ENCODE results near the gene PCDHGB4.
"Not testable (repeated sequence)": the region's sequence is repeated elsewhere in the genome, so short reads cannot be mapped to it uniquely, and the experiment has no call there.

Gene PCDHGB4

GRCh38 chr5:141398608-141399007 lies 11.1 kb downstream of the PCDHGB4 start:
- DNase-seq (ENCODE audit: low read depth) = no peak

- no peak for DNase-seq (ENCODE audit: low read depth)
Observed at GRCh38 chr5:141399555-141400258, 12.2 kb downstream of the PCDHGB4 start.

GRCh38 chr5:141402553-141403243 lies 15.2 kb downstream of the PCDHGB4 start, which contains the start of gene PCDHGA9:
PCDHGA9 (plus strand) TSS chr5:141402778; CDS start chr5:141402953, 175 bp downstream.
- DNase-seq (ENCODE audit: low read depth) = no peak

GRCh38 chr5:141403387-141403786 lies 15.9 kb downstream of the PCDHGB4 start:
- no peak for DNase-seq (ENCODE audit: low read depth)

- DNase-seq (ENCODE audit: low read depth) = not testable (repeated sequence)
Observed at GRCh38 chr5:141407790-141408505, 20.4 kb downstream of the PCDHGB4 start, which contains the start of gene PCDHGB6. PCDHGB6 (plus strand) TSS chr5:141408021; CDS start chr5:141408203, 182 bp downstream.

GRCh38 chr5:141409598-141410306 lies 22.3 kb downstream of the PCDHGB4 start:
- DNase-seq (ENCODE audit: low read depth) = no peak

- no peak for DNase-seq (ENCODE audit: low read depth)
Observed at GRCh38 chr5:141411575-141411974, 24.1 kb downstream of the PCDHGB4 start.

- DNase-seq (ENCODE audit: low read depth) = no peak
Observed at GRCh38 chr5:141412854-141413539, 25.5 kb downstream of the PCDHGB4 start, which contains the start of gene PCDHGA10. PCDHGA10 (plus strand) TSS chr5:141412987; CDS start chr5:141413176, 189 bp downstream.

GRCh38 chr5:141413540-141414069 lies 26.1 kb downstream of the PCDHGB4 start:
- no peak for DNase-seq (ENCODE audit: low read depth)

- DNase-seq (ENCODE audit: low read depth) = not testable (repeated sequence)
Observed at GRCh38 chr5:141414548-141415274, 27.2 kb downstream of the PCDHGB4 start.

- not testable (repeated sequence) for DNase-seq (ENCODE audit: low read depth)
Observed at GRCh38 chr5:141415275-141415618, 27.7 kb downstream of the PCDHGB4 start.

- DNase-seq (ENCODE audit: low read depth) = not testable (repeated sequence)
Observed at GRCh38 chr5:141417494-141418172, 30.1 kb downstream of the PCDHGB4 start, which contains the start of gene PCDHGB7. PCDHGB7 (plus strand) TSS chr5:141417677; CDS start chr5:141417860, 183 bp downstream.

- no peak for DNase-seq (ENCODE audit: low read depth)
Observed at GRCh38 chr5:141419074-141419880, 31.8 kb downstream of the PCDHGB4 start.

- DNase-seq (ENCODE audit: low read depth) = no peak
Observed at GRCh38 chr5:141420855-141421488, 33.5 kb downstream of the PCDHGB4 start, which contains the start of gene PCDHGA11. PCDHGA11 (plus strand) TSS chr5:141421051; CDS start chr5:141421228, 177 bp downstream.

- no peak for DNase-seq (ENCODE audit: low read depth)
Observed at GRCh38 chr5:141421489-141421855, 34.0 kb downstream of the PCDHGB4 start.

GRCh38 chr5:141422742-141423291 lies 35.3 kb downstream of the PCDHGB4 start:
- no peak for DNase-seq (ENCODE audit: low read depth)

- DNase-seq (ENCODE audit: low read depth) = no peak
Observed at GRCh38 chr5:141427783-141428426, 40.4 kb downstream of the PCDHGB4 start.

Measured in non-pigmented ciliary epithelial cell (primary cell).